ENCODE data around the gene PIP5K1C. TPM values are rescaled to one million over a fixed set of nuclear protein-coding genes. Genes with fewer than 3 reads are reported as not detected.

The PIP5K1C gene
- total RNA-seq, 1 experiment from 2014 or later: 20.0 TPM

DNA sequence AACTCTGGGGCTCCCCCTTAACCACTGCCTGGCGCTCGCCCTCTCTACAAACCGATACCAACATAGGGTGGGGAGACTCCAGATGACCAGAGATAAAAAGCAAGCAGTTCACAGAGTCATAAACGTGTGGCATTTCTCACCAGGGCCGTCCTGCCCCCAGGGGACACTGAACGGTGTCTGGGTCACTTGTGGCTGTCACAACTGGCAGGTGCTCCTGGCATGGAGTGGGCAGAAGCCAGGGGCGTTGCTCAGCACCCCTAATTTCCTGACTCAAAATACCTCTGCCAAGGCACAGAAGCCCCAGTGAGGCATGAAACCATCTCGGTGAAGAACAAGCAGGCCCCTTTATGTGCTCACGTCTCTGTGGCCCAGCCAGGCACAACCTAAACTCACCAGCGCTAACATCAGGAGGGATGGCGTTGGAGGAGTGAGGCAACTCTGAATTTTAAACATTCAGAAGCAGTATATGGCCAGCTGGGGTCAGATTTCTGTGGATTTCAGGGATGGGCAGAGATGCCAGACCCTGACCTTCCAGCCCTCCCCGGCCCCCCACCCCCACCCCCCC lies 1.8 kb downstream of the PIP5K1C start:
- Histone ChIP-seq H3K9me3 (ENCODE audit: insufficient read depth, low read depth) (no peaks in the 10 kb centered on the region), H3K4me2 (no peak overlapping the region), H3K27me3 (ENCODE audit: insufficient read depth, low read depth) (no peaks in the 10 kb centered on the region), H3K36me3 (ENCODE audit: low read depth) (no peaks in the 10 kb centered on the region), H3K4me1 (replicated peaks; ENCODE audit: insufficient read depth) (no peaks in the 10 kb centered on the region; the same call in 1 of the 2 replicates), H3K27ac (no peak overlapping the region), H2AFZ (no peak overlapping the region), H3K4me3 (no peak overlapping the region), H3F3A (ENCODE audit: insufficient read depth, low read depth) (peaks cover 11% of the 10 kb centered on the region; the same call in 1 of the 2 replicates), H3K9me2 (ENCODE audit: insufficient read depth) (no peaks in the 10 kb centered on the region), H3K79me2 (ENCODE audit: low read depth) (0 out of 2 replicates have a peak, but pooled peaks cover 8% of the 10 kb centered on the region), H4K20me1 (ENCODE audit: insufficient read depth) (no peaks in the 10 kb centered on the region)
- TF ChIP-seq, protein P1, sequence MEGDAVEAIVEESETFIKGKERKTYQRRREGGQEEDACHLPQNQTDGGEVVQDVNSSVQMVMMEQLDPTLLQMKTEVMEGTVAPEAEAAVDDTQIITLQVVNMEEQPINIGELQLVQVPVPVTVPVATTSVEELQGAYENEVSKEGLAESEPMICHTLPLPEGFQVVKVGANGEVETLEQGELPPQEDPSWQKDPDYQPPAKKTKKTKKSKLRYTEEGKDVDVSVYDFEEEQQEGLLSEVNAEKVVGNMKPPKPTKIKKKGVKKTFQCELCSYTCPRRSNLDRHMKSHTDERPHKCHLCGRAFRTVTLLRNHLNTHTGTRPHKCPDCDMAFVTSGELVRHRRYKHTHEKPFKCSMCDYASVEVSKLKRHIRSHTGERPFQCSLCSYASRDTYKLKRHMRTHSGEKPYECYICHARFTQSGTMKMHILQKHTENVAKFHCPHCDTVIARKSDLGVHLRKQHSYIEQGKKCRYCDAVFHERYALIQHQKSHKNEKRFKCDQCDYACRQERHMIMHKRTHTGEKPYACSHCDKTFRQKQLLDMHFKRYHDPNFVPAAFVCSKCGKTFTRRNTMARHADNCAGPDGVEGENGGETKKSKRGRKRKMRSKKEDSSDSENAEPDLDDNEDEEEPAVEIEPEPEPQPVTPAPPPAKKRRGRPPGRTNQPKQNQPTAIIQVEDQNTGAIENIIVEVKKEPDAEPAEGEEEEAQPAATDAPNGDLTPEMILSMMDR (conservative IDR thresholded peaks at IDR 0.05): no peak
- TF ChIP-seq EZH2 (IDR thresholded peaks at IDR 0.05; ENCODE audit: low read depth): no peak
- ChIA-PET POLR2A (ENCODE audit: unreplicated experiment) (no interaction called here), CTCF (interaction anchor here (1.1 kb wide), 1 partner anchor 22 kb away, joined by 4 read pairs; no protein-coding TSS in a partner anchor)
- no TSS peak for BruUV-seq (replicated peaks)
- intact Hi-C loops (cut with micrococcal nuclease; ENCODE audit: unreplicated experiment): no loop called here
- DNase-seq: no peak

DNA sequence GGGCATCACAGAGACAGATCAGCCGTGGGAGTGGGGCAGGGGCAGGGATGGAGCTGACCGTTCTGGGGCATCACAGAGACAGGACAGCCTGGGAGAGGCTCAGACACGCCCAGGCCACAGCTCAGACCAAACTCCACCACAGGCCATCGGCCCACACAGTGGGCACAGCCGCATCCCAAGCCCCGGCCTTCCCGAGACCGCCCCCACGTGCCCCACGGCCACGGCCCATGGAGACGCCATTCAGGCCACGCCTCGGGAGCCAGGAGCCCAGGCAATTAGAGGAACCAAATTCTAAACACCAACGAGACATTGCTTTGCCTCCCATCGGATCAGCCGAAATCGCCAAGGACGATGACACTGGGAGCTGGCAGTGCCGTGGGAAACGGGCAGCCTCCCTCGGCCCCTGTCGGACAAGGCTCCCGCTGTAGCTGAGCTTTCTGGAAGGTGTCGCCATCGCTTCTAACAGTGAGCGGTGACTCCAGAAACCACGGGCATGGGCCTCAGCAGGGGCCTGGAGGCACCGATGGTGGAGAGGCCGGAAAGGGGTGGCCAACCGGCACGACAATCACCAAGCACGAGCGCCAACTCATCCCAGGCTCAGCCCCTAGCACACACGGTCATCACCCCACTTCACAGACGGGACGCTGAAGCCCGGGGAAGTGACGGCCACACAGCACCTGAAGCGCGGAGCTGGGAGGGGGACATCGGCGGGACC lies 2.4 kb downstream of the PIP5K1C start:
- Histone ChIP-seq H3K27ac (no peak overlapping the region), H3K79me2 (ENCODE audit: low read depth) (0 out of 2 replicates have a peak, but pooled peaks cover 8% of the 10 kb centered on the region), H3K9me2 (ENCODE audit: insufficient read depth) (no peaks in the 10 kb centered on the region), H4K20me1 (ENCODE audit: insufficient read depth) (no peaks in the 10 kb centered on the region), H3K4me3 (no peak overlapping the region), H3K9me3 (ENCODE audit: insufficient read depth, low read depth) (no peaks in the 10 kb centered on the region), H2AFZ (no peak overlapping the region), H3K27me3 (ENCODE audit: insufficient read depth, low read depth) (no peaks in the 10 kb centered on the region), H3K36me3 (ENCODE audit: low read depth) (no peaks in the 10 kb centered on the region), H3K4me2 (no peak overlapping the region), H3F3A (ENCODE audit: insufficient read depth, low read depth) (peaks cover 11% of the 10 kb centered on the region; the same call in 1 of the 2 replicates), H3K4me1 (replicated peaks; ENCODE audit: insufficient read depth) (no peaks in the 10 kb centered on the region; the same call in 1 of the 2 replicates)
- no peak for DNase-seq
- TF ChIP-seq EZH2 (IDR thresholded peaks at IDR 0.05; ENCODE audit: low read depth): no peak
- TF ChIP-seq, protein P1 (conservative IDR thresholded peaks at IDR 0.05): no peak
- ChIA-PET POLR2A (ENCODE audit: unreplicated experiment) (interaction anchor here (0.7 kb wide), 1 partner anchor 390 kb away, joined by 14 read pairs; no protein-coding TSS in a partner anchor), CTCF (interaction anchor here (0.5 to 0.7 kb wide), 2 partner anchors 12 to 144 kb away, joined by 3 to 4 read pairs; no protein-coding TSS in a partner anchor)
- no TSS peak for BruUV-seq (replicated peaks)
- intact Hi-C loops (cut with micrococcal nuclease; ENCODE audit: unreplicated experiment): no loop called here

DNA sequence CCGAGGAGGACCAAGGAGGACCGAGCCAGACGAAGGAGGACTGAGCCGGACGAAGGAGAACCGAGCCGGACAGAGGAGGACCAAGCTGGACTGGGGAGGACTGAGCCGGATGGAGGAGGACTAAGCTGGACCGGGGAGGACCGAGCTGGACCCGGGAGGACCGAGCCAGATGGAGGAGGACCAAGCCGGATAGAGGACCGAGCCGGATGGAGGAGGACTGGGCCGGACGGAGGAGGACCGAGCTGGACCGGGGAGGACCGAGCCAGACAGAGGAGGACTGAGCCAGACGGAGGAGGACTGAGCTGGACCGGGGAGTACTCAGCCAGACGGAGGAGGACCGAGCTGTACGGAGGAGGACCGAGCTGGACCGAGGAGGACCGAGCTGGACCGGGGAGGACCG lies 3.2 kb downstream of the PIP5K1C start:
- Histone ChIP-seq H3K4me3 (no peak overlapping the region), H3K79me2 (ENCODE audit: low read depth) (0 out of 2 replicates have a peak, but pooled peaks cover 8% of the 10 kb centered on the region), H4K20me1 (ENCODE audit: insufficient read depth) (no peaks in the 10 kb centered on the region), H3F3A (ENCODE audit: insufficient read depth, low read depth) (peaks cover 11% of the 10 kb centered on the region; the same call in 1 of the 2 replicates), H3K4me2 (no peak overlapping the region), H3K4me1 (replicated peaks; ENCODE audit: insufficient read depth) (no peaks in the 10 kb centered on the region; the same call in 1 of the 2 replicates), H3K27me3 (ENCODE audit: insufficient read depth, low read depth) (no peaks in the 10 kb centered on the region), H3K9me3 (ENCODE audit: insufficient read depth, low read depth) (no peaks in the 10 kb centered on the region), H3K36me3 (ENCODE audit: low read depth) (no peaks in the 10 kb centered on the region), H2AFZ (no peak overlapping the region), H3K27ac (no peak overlapping the region), H3K9me2 (ENCODE audit: insufficient read depth) (no peaks in the 10 kb centered on the region)
- TF ChIP-seq, protein P1 (conservative IDR thresholded peaks at IDR 0.05): no peak
- TF ChIP-seq EZH2 (IDR thresholded peaks at IDR 0.05; ENCODE audit: low read depth): no peak
- intact Hi-C loops (cut with micrococcal nuclease; ENCODE audit: unreplicated experiment): no loop called here
- ChIA-PET POLR2A (ENCODE audit: unreplicated experiment) (interaction anchor here (0.7 kb wide), 1 partner anchor 390 kb away, joined by 14 read pairs; no protein-coding TSS in a partner anchor), CTCF (interaction anchor here (0.5 to 0.7 kb wide), 2 partner anchors 11 to 145 kb away, joined by 3 to 4 read pairs; no protein-coding TSS in a partner anchor)
- no peak for DNase-seq
- BruUV-seq (replicated peaks): no TSS peak
